Body of pancreas (tissue), 4 donors: ENCODE results near the gene FZD2. TPM values are rescaled to one million over a fixed set of nuclear protein-coding genes. Genes with fewer than 3 reads are reported as not detected.

ENCODE experiments used
- ATAC-seq: fragments of 150-250 bp; one replicate; pipeline ENCODE4 v1.9.1; 2016
- DNase-seq, 4 donors: peaks; one replicate each; pipeline ENCODE4 v3.0.0-alpha.2; 2019
- H3K27ac ChIP-seq, 4 donors: fragments of 200-600 bp; sonication (generic); 1 replicate in 3 of 4; 2 replicates in 1 of 4; pipeline versions ENCODE4 v1.5.1 to v1.6.1; 2016 to 2019; ENCODE audit warnings: mild to moderate bottlenecking in 1 of 4, mixed read lengths in 1 of 4, moderate library complexity in 1 of 4
- H3K27me3 ChIP-seq, 2 donors: fragments of 200-600 bp; sonication (generic); one replicate each; pipeline ENCODE4 v1.6.0; 2016; ENCODE audit warnings: mild to moderate bottlenecking in 1 of 2
- H3K36me3 ChIP-seq, 2 donors: fragments of 200-600 bp; sonication (generic); replicated peaks in 1 of 2; 2 replicates each; pipeline ENCODE4 v1.5.1; 2016; ENCODE audit warnings: low read depth in 2 of 2; ENCODE audit not compliant: insufficient read depth in 1 of 2
- H3K4me1 ChIP-seq: fragments of 200-600 bp; sonication (generic); one replicate; pipeline ENCODE4 v1.6.0; 2016
- H3K4me3 ChIP-seq, 2 donors: fragments of 200-600 bp; sonication (generic); 1 replicate in 1 of 2; 2 replicates in 1 of 2; pipeline ENCODE4 v1.5.1; 2016 to 2019
- H3K9me3 ChIP-seq, 3 donors: fragments of 200-600 bp; sonication (generic); 1 replicate in 2 of 3; 2 replicates in 1 of 3; pipeline ENCODE4 v1.5.1; 2016
- CTCF ChIP-seq, 7 experiments: fragments of 450-650 bp in 4 of 7; fragments of 200-600 bp in 3 of 7; sonication (generic) in 3 of 7; IDR thresholded peaks; one replicate each; pipeline ENCODE4 v1.5.1; 2016 to 2019; ENCODE audit warnings: antibody characterized with exemption in 7 of 7
- POLR2A ChIP-seq, 3 donors: fragments of 450-650 bp; IDR thresholded peaks; one replicate each; pipeline ENCODE4 v1.6.1; 2016; ENCODE audit warnings: antibody characterized with exemption in 3 of 3, mild to moderate bottlenecking in 2 of 3
- WGBS, 2 donors: methylation state at CpG; one replicate each; pipeline ENCODE4 v1.1.5; 2017; 5-methylcytosine and 5-hydroxymethylcytosine counted together
- intact Hi-C: fragments of 100-400 bp; cut with DNase I; formaldehyde crosslinking; loops from one replicate; pipeline ENCODE4 v1.15.1; 2023
- total RNA-seq, 2 donors: library from RNA; depleted of rRNA; stranded (reverse); fragments of >200 nt; gene quantifications; one replicate each; pipeline ENCODE4 v1.1.0, GENCODE V29; 2016

The FZD2 gene
- total RNA-seq, 2 donors from 2014 or later = 0.52 TPM; not detected in 1

GRCh38 chr17:44552361-44552760, 4.9 kb upstream of the FZD2 start:
- WGBS, 2 donors = 59 to 62% methylated on average over 9 of the region's 9 CpGs
- Histone ChIP-seq H3K27ac (no peak overlapping the region), H3K9me3 (no peaks in the 10 kb centered on the region), H3K36me3 (no peaks in the 10 kb centered on the region), H3K4me3 (no peak overlapping the region), H3K4me1 (peaks cover 11% of the 10 kb centered on the region), H3K27me3 (no peaks in the 10 kb centered on the region)
- DNase-seq (no peak), ATAC-seq (no peak)
- TF ChIP-seq CTCF (IDR thresholded peaks at IDR 0.05) (no peak), POLR2A (IDR thresholded peaks at IDR 0.05) (no peak)
- intact Hi-C loops = no loop called here

- Histone ChIP-seq H3K27ac (no peak overlapping the region), H3K4me3 (no peak overlapping the region), H3K4me1 (peaks cover 11% of the 10 kb centered on the region), H3K9me3 (no peaks in the 10 kb centered on the region), H3K36me3 (no peaks in the 10 kb centered on the region), H3K27me3 (no peaks in the 10 kb centered on the region)
- DNase-seq (no peak), ATAC-seq (no peak)
- 64 to 67% methylated on average over 5 of the region's 5 CpGs for WGBS, 2 donors
- intact Hi-C loops = no loop called here
- no peak for TF ChIP-seq POLR2A (IDR thresholded peaks at IDR 0.05)
- TF ChIP-seq CTCF (IDR thresholded peaks at IDR 0.05) = no peak
These were observed 2.2 kb upstream of the FZD2 start for GRCh38 chr17:44555099-44555498.

GRCh38 chr17:44556166-44556831, 985 bp upstream of the FZD2 start:
- DNase-seq = peak; percentile 35 to 55 (median 45)
- 2% methylated on average over 17 to 28 of the region's 28 CpGs for WGBS, 2 donors
- peak overlapping the region in 2 of 4 donors; percentile 25 to 72 for H3K27ac ChIP-seq
- peaks cover 11% of the 10 kb centered on the region for H3K4me1 ChIP-seq
- peak overlapping the region; percentile 27 to 70 for H3K4me3 ChIP-seq
- no peak for TF ChIP-seq POLR2A (IDR thresholded peaks at IDR 0.05)
- peak in 2 of 7 experiments; percentile 11 to 18 for TF ChIP-seq CTCF (IDR thresholded peaks at IDR 0.05)
- no peaks in the 10 kb centered on the region for H3K9me3 ChIP-seq
- no peaks in the 10 kb centered on the region for H3K27me3 ChIP-seq
- peak; percentile 69 for ATAC-seq
- no peaks in the 10 kb centered on the region for H3K36me3 ChIP-seq
- intact Hi-C loops = no loop called here

DNA sequence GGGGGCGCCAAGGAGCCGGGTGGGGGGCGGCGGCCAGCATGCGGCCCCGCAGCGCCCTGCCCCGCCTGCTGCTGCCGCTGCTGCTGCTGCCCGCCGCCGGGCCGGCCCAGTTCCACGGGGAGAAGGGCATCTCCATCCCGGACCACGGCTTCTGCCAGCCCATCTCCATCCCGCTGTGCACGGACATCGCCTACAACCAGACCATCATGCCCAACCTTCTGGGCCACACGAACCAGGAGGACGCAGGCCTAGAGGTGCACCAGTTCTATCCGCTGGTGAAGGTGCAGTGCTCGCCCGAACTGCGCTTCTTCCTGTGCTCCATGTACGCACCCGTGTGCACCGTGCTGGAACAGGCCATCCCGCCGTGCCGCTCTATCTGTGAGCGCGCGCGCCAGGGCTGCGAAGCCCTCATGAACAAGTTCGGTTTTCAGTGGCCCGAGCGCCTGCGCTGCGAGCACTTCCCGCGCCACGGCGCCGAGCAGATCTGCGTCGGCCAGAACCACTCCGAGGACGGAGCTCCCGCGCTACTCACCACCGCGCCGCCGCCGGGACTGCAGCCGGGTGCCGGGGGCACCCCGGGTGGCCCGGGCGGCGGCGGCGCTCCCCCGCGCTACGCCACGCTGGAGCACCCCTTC, 484 bp downstream of the FZD2 start:
- intact Hi-C loops = no loop called here
- Histone ChIP-seq H3K27ac (no peak overlapping the region), H3K36me3 (no peaks in the 10 kb centered on the region), H3K27me3 (no peaks in the 10 kb centered on the region), H3K4me1 (peaks cover 11% of the 10 kb centered on the region), H3K9me3 (no peaks in the 10 kb centered on the region), H3K4me3 (peak overlapping the region; percentile 27 to 70)
- 15% methylated on average over 68 of the region's 69 CpGs; no CpG with 5 or more reads in 1 of the 2 donors for WGBS, 2 donors
- TF ChIP-seq POLR2A (IDR thresholded peaks at IDR 0.05) (no peak), CTCF (IDR thresholded peaks at IDR 0.05) (no peak)
- ATAC-seq = no peak
- peak; percentile 19 to 28 (median 22) for DNase-seq
